SK-N-SH treated with all-trans-retinoic acid at 6 μM for 48 hours (cell line): ENCODE data around the gene VPS51.

Experiments
- ATAC-seq: fragments of 200-7000 bp; cut with Tn5 transposase; 3 replicates; pipeline ENCODE4 v1.9.1; 2020; ENCODE audit warnings: mild to moderate bottlenecking, moderate library complexity
- ARNTL ChIP-seq: fragments of 450-650 bp; formaldehyde crosslinking; IDR thresholded peaks from 2 replicates; pipeline ENCODE4 v1.5.0; 2020; ENCODE audit warnings: low read depth, mild to moderate bottlenecking, moderate library complexity, borderline replicate concordance
- BACH2 ChIP-seq: fragments of 250-450 bp; sonication (Bioruptor Pico); IDR thresholded peaks from 2 replicates; pipeline ENCODE4 v1.9.0; 2021; ENCODE audit warnings: mild to moderate bottlenecking, borderline replicate concordance
- CREB5 ChIP-seq: fragments of 250-450 bp; sonication (Bioruptor Pico); IDR thresholded peaks from 2 replicates; pipeline ENCODE4 v1.5.1; 2020; ENCODE audit warnings: low read depth, mild to moderate bottlenecking, moderate library complexity
- CSDC2 ChIP-seq: fragments of 250-450 bp; sonication (Bioruptor Pico); IDR thresholded peaks from 2 replicates; pipeline ENCODE4 v1.5.0; 2020; ENCODE audit warnings: mild to moderate bottlenecking, moderate library complexity
- CSRNP3 ChIP-seq: fragments of 250-450 bp; sonication (Bioruptor Pico); IDR thresholded peaks from 2 replicates; pipeline ENCODE4 v1.5.1; 2021; ENCODE audit warnings: mild to moderate bottlenecking, moderate library complexity
- ESRRG ChIP-seq: fragments of 250-450 bp; sonication (Bioruptor Pico); IDR thresholded peaks from 2 replicates; pipeline ENCODE4 v1.6.1; 2021; ENCODE audit warnings: mild to moderate bottlenecking
- GLIS3 ChIP-seq: fragments of 250-450 bp; sonication (Bioruptor Pico); IDR thresholded peaks from 2 replicates; pipeline ENCODE4 v1.5.0; 2020; ENCODE audit warnings: mild to moderate bottlenecking, moderate library complexity
- OSR1 ChIP-seq: fragments of 250-450 bp; sonication (Bioruptor Pico); IDR thresholded peaks from 2 replicates; pipeline ENCODE4 v1.8.0; 2022; ENCODE audit warnings: moderate library complexity, mild to moderate bottlenecking, inconsistent platforms
- PATZ1 ChIP-seq: fragments of 250-450 bp; sonication (Bioruptor Pico); IDR thresholded peaks from 2 replicates; pipeline ENCODE4 v1.8.0; 2020; ENCODE audit warnings: mild to moderate bottlenecking, moderate library complexity, borderline replicate concordance
- POU6F1 ChIP-seq: fragments of 250-450 bp; sonication (Bioruptor Pico); IDR thresholded peaks from 2 replicates; pipeline ENCODE4 v1.8.0; 2021; ENCODE audit warnings: low read depth, mild to moderate bottlenecking, moderate library complexity, borderline replicate concordance
- RARB ChIP-seq: fragments of 250-450 bp; sonication (Bioruptor Pico); IDR thresholded peaks from 2 replicates; pipeline ENCODE4 v1.8.0; 2021; ENCODE audit warnings: mild to moderate bottlenecking, moderate library complexity
- TCF4 ChIP-seq: fragments of 250-450 bp; sonication (Bioruptor Pico); IDR thresholded peaks from 2 replicates; pipeline ENCODE4 v1.8.0; 2021; ENCODE audit warnings: mild to moderate bottlenecking, moderate library complexity, borderline replicate concordance
- TOX ChIP-seq: fragments of 250-450 bp; sonication (Bioruptor Pico); IDR thresholded peaks from 2 replicates; pipeline ENCODE4 v1.8.0; 2021; ENCODE audit warnings: mild to moderate bottlenecking, moderate library complexity, borderline replicate concordance
- TSHZ2 ChIP-seq: fragments of 250-450 bp; sonication (Bioruptor Pico); IDR thresholded peaks from 2 replicates; pipeline ENCODE4 v1.5.0; 2020; ENCODE audit warnings: mild to moderate bottlenecking, moderate library complexity
- ZC3H10 ChIP-seq: fragments of 250-450 bp; sonication (Bioruptor Pico); IDR thresholded peaks from 2 replicates; pipeline ENCODE4 v1.5.1; 2021; ENCODE audit warnings: mild to moderate bottlenecking, moderate library complexity
- ZFP3 ChIP-seq: fragments of 250-450 bp; sonication (Bioruptor Pico); IDR thresholded peaks from 2 replicates; pipeline ENCODE4 v1.5.0; 2020; ENCODE audit warnings: mild to moderate bottlenecking, moderate library complexity
- ZFP30 ChIP-seq: fragments of 450-650 bp; formaldehyde crosslinking; IDR thresholded peaks from 2 replicates; pipeline ENCODE4 v1.5.0; 2022; ENCODE audit warnings: mild to moderate bottlenecking, moderate library complexity
- ZNF565 ChIP-seq: fragments of 450-650 bp; formaldehyde crosslinking; conservative IDR thresholded peaks from 2 replicates; pipeline ENCODE4 v1.5.0; 2020; ENCODE audit warnings: low read depth, mild to moderate bottlenecking, moderate library complexity
- ZNF70 ChIP-seq: fragments of 450-650 bp; formaldehyde crosslinking; IDR thresholded peaks from 2 replicates; pipeline ENCODE4 v1.5.0; 2020; ENCODE audit warnings: mild to moderate bottlenecking, moderate library complexity
- ZNF8 ChIP-seq: fragments of 450-650 bp; formaldehyde crosslinking; IDR thresholded peaks from 2 replicates; pipeline ENCODE4 v1.5.0; 2020; ENCODE audit warnings: mild to moderate bottlenecking, moderate library complexity

The VPS51 gene

GRCh38 chr11:65107751-65108468 lies 11.9 kb downstream of the VPS51 start:
- ATAC-seq: no peak
- TF ChIP-seq TSHZ2 (CRISPR knock-in tag) (no peak), OSR1 (no peak), ESRRG (CRISPR knock-in tag) (no peak), TOX (no peak), ZNF70 (CRISPR knock-in tag) (no peak), ZNF8 (no peak), ZNF565 (no peak), CSRNP3 (CRISPR knock-in tag) (no peak), BACH2 (no peak), RARB (CRISPR knock-in tag) (no peak), ZFP30 (CRISPR knock-in tag) (no peak), CSDC2 (CRISPR knock-in tag) (no peak), ZC3H10 (no peak), POU6F1 (no peak), CREB5 (CRISPR knock-in tag) (no peak), ARNTL (CRISPR knock-in tag) (no peak), TCF4 (no peak), ZFP3 (CRISPR knock-in tag) (no peak), PATZ1 (no peak)
- TF ChIP-seq, all 23 proteins: peak for 0

GRCh38 chr11:65108469-65109123 lies 12.6 kb downstream of the VPS51 start:
- TF ChIP-seq GLIS3 (CRISPR knock-in tag): no peak

GRCh38 chr11:65109231-65110198 lies 13.5 kb downstream of the VPS51 start:
- no peak for ATAC-seq

More at GRCh38 chr11:65108469-65109123, 12.6 kb downstream of the VPS51 start:
- no peak for ATAC-seq

More at GRCh38 chr11:65109231-65110198, 13.5 kb downstream of the VPS51 start:
- TF ChIP-seq CSDC2 (CRISPR knock-in tag) (no peak), ZFP3 (CRISPR knock-in tag) (no peak), TOX (no peak)
